GM21526 (cell line): ENCODE measurements around the gene ZCRB1.
A peak's percentile ranks its signal among the peaks of the same experiment; 100 is the strongest.
"Not testable (repeated sequence)": the region's sequence is repeated elsewhere in the genome, so short reads cannot be mapped to it uniquely, and the experiment has no call there.

Source experiments
- ATAC-seq: cut with Tn5 transposase; IDR thresholded peaks from one replicate; pipeline ENCODE4 v1.9.1; 2021; ENCODE audit warnings: moderate library complexity; ENCODE audit not compliant: unreplicated experiment, low FRiP score

ZCRB1 gene, protein sequence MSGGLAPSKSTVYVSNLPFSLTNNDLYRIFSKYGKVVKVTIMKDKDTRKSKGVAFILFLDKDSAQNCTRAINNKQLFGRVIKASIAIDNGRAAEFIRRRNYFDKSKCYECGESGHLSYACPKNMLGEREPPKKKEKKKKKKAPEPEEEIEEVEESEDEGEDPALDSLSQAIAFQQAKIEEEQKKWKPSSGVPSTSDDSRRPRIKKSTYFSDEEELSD

DNA sequence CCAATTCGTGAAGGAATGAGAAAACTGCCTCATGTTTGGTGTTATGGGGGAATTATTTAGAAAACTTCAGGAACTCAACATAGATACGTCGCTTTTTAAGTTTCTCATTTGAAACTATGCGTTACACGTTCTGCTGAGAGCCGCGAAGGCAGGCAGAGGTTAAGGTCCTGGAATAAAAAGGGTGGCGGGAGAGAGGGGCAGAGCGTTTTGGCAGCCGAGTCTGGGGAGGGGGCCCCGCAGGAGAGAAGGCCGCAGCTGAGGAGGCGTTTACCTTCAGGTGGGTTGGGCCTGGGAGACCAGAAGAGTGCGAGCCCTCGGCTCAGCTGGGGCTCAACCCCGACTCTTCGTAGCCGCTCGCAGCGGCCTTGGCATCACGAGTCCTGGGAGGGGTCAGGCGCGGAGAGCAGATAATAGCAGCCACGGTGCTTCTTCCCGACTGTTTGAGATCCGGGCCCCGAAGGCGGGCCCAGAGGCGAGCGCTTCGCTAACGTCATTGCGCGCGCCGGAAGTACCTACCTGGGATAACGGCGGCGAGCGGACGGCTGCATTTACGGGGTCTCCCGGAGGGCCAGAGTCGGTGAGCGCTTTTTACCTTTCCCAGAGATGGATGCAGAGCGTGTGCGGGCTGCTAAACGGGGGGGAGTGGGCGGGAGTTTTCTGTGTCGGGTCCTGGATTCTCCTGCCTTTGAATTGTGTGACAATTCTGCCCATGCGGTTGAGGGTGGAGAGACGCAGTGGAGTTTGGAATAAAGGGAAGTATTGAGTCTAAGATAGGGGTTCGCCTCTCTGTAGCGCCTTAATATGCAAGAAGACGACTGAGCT, at the start of gene ZCRB1, which contains the start of gene PPHLN1:
Gene ZCRB1, minus strand, starts transcription at position 442 of the 822 bp plus-strand sequence. CDS start 1,992 bp downstream, outside the sequence.
Gene PPHLN1, plus strand, starts transcription at position 515 of the 822 bp plus-strand sequence. CDS start 9,736 bp downstream, outside the sequence.
- peak; percentile 92 for ATAC-seq

DNA sequence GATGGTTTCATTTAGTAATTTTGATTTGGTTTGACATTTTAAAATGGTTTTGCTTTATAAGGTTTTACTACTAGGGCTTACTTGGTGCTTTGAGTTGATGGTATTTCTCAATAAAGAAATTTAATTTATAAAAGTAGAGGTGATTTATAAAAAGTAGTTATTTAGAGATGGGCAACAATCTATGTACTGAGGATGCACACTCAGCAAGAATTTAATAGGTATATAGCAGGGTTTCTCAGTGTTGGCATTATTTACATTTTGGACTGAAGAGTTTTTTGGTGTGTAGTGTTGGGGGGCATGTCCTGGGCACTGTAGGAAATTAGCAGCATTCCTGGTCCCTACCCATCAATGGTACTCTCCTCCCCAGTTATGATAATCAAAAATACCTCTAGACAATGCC, 47.8 kb upstream of the ZCRB1 start:
- no peak for ATAC-seq

DNA sequence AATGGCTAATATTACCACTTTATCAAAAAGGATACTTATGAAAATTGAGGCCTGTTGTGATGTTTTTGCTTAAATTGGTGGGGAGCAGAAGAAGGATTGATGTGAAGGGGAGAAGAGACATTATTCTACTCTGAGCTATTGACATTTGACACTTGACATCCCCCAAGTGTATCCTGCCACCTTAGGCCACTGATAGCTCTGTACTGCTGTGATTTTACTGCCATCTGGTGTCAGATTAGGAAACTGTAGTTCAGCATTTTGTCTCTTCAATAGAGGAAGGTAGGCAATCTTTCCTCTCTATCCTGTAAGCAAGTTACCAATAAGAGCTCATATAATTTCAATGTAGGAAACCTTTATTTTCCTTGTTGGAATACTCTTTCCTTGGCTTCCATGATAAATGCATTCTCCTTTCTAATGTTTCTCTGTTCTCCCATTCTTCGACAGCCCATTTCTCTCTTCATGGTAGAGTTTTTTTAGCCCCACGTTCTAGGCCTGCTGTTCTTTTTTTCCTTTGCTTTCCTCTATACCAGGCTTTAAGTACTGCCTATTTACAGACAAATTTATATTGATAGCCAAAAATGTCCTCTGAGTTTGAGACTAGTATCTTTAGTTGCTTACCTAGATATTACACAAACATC, 46.4 kb upstream of the ZCRB1 start:
- ATAC-seq, result peak; percentile 84

DNA sequence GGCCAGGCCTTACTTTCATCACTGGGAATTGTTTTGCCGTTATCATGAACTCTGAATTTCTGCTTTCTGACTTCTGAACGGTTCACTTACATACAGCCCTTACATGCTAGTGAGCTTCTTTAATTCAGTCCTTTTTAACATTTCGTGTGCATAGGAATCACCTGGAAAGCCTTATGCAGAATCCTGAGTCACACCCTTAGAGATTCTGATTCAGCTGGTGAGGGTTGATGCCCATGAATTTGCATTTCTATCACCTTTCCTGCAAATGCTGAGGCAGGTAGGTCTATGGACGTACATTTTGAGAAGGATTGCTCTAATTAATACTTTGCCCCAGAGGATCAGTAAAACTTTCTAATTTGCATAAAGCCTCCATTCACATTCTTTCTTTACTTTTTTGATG, 44.1 kb upstream of the ZCRB1 start:
- no peak for ATAC-seq

DNA sequence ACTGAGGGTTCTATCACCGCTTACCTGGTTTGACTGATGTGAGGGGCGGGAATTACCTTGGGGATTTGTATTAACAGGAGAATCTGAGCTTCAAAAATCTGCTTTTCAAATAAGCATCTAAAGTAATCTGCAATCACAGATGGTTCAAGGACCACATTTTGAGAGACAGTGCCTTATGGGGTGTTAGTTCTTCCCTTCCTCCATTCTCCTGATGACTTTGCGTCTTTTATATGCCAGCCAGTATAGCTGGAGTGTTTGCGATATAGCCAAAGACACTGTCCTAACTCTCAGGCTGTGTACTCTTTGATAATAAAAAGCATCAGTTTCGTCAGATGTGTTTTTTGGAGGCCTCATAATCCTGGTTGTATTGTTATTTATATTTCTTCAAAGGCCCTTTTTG, 39.6 kb upstream of the ZCRB1 start:
- no peak for ATAC-seq

DNA sequence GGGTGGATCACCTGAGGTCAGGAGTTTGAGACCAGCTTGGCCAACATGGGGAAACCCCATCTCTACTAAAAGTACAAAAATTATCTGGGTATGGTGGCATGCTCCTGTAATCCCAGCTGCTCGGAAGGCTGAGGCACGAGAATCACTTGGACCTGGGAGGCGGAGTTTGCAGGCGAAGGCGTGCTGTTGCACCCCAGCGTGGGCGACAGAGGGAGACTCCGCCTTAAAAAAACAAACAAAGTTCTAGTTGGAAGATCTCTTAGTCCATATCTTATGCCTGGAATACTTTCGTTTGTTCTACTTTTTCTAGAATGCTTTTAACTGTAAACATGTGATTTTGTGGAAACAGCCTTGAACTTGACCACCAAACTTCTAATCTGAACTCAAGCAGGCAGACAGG, 38.8 kb upstream of the ZCRB1 start:
- no peak for ATAC-seq

DNA sequence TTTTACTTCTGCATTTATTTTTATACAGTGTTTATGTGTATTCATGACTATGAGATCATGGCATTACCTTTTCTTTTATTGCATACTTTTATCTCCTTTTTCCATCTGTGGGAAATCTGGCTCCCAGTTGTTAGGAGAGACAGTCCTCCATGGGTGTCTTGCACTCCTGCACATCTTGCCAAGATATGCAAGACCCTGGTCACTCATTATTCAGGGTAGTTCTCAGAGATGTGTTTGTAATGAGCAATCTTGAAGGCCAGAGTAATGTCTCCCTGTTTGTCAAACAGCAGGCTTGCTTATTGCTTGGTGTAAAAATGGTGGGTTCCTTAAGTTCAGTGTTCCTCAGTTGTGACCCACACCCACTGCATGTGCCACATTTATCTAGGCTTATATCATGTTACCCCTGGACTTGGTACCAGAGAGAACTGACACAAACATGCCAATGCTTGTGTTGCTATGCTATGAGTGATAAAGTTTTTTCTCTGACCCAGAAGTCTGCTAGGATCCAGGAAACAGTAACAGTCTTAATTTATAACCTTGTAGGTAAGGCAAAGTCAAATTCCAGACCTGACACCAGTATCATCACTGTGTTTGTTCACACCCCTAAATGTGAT, 36.9 kb upstream of the ZCRB1 start:
- no peak for ATAC-seq

DNA sequence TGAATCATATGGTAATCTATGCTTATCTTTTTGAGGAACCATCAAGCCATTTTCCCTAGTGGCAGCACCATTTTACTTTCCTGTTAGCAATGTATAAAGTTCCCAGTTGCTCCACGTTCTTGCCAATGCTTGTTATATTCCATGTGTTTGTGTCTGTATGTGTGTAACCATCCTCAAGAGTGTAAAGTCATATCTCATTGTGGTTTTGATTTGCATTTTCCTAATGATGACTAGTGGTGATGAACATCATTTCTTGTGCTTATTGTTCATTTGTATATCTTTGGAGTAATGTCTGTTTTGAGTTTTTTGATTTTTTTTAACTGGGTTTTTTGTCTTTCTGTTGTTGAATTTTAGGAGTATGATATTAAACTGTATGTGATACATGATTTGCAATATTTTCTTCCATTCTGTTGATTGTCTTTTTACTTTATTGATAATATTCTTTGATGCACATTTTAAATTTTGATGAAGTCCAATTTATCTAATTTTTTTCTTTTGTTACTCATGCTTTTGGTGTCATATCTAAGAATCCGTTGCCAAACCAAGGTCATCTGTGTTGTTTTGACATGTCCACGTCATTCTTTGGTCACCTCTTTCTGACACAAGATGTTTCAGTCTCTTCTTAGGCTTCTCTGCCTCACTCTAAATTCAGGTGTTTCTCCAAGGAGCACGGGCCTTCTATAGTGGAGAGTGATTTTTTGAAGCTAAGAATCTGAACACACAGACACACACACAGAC, 36.2 kb upstream of the ZCRB1 start:
- ATAC-seq, result no peak

DNA sequence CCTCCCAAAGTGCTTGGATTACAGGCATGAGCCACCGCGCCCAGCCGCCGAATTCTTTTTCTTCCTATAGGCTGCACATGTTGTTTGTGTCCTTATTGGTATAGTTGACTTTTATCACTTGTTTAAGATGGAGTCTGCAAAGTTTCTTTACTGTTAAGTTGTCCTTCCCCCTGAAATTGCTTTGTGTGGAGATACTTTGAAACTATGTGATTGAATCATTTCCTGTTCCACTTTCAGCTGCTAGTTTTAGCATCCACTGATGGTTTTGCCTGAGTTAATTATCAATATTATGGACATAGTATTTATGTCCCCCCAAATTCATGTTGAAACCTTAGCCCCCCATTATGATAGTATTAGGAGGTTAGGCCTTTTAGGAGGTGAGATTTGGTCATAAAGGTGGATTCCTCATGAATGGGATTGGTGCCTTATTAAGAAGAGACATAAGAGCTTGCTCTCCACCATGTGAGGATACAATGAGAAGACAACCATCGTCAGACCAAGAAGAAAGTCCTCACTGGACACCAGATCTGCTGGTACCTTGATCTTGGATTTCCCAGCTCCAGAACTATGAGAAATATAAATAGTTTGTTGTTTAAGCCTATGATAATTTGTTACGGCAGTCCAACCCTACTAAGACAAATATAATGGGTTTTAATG, 35.0 kb upstream of the ZCRB1 start:
- ATAC-seq, result no peak

DNA sequence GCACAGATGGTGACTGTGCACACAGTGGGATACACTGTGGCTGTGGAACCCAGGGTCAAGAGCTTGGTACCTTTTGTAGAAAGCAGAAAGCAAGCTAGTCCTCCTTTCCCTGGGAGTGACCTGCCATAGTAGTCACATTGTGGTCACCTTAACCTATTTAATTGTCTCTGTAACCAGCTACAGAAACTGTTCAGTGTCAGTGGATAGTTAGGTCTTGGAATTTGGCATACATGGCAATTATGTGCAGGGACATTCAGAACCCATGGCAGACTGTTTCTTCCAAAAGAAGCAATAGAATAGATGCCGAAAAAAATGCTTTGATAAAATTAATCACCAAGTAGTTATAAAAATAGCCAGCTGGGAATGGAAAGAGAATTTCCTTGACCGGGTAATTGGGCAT, 30.4 kb upstream of the ZCRB1 start:
- no peak for ATAC-seq

DNA sequence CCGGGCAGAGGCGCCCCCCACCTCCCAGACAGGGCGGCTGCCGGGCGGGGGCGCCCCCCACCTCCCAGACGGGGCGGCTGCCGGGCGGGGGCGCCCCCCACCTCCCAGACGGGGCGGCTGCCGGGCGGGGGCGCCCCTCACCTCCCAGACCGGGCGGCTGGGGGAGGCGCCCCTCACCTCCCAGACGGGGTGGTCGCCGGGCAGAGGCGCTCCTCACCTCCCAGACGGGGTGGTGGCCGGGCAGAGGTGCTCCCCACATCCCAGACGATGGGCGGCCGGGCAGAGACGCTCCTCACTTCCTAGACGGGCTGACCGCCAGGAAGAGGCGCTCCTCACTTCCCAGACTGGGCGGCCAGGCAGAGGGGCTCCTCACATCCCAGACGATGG, 24.1 kb upstream of the ZCRB1 start:
- not testable (repeated sequence) for ATAC-seq

DNA sequence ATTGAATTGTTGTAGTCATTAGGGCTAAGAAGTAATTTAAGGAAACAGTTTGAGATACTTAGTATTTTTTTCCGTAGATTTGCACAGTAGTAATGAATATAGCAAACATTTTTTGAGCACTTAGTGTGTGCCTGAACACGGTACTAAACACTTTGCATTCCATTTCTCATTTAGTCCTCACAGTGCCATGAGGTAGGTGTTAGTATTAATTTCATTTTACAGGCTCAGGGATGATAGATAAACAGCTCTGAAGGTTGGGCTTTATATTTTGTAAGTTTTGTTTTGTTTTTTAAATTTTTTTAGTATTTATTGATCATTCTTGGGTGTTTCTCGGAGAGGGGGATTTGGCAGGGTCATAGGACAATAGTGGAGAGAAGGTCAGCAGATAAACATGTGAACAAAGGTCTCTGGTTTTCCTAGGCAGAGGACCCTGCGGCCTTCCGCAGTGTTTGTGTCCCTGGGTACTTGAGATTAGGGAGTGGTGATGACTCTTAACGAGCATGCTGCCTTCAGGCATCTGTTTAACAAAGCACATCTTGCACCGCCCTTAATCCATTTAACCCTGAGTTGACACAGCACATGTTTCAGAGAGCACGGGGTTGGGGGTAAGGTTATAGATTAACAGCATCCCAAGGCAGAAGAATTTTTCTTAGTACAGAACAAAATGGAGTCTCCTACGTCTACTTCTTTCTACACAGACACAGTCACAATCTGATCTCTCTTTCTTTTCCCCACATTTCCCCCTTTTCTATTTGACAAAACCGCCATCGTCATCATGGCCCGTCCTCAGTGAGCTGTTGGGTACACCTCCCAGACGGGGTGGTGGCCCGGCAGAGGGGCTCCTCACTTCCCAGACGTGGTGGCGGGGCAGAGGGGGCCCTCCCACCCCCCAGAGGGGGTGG, 23.5 kb upstream of the ZCRB1 start:
- not testable (repeated sequence) for ATAC-seq

DNA sequence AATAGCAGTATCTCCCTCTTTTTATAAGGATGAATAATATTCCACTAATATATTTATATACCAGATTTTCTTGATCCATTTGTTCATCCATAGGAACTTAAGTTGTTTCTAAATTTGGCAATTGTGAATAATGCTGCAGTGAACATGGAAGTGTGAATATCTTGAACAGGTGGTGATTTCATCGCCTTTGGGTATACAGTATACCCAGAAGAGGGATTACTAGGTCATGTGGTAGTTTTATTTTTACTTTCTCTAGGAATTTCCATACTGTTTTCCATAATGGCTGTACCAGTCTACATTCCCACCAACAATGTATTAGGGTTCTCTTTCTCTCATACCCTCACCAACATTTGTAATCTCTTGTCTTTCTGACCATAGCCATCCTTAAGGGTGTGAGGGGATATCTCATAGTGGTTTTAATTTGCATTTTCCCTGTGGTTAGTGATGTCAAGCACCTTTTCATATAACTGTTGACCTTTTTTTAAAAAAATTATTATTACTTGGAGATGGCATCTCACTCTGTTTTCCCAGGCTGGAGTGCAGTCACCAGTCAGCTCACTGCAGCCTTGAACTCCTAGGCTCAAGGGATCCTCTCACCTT, 20.6 kb upstream of the ZCRB1 start:
- ATAC-seq, result no peak

DNA sequence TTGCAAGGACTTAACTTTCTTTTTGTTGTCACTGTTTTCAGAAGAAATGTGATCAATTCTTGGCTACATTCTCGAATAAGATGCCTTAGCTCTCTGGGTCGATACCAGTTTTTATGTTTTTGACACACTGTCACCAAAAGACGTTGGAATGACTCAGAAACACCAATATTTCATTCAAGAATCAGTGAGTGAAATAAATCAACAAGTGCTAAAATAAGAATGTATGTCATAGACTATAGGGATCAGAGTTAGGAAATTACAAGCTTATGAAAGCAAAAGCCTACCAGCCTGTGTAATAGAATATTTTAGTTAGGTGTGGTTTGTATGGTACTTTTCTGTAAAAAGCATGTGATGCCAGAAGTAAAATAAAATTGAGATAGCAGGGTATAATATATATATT, 17.8 kb upstream of the ZCRB1 start:
- ATAC-seq, result no peak

DNA sequence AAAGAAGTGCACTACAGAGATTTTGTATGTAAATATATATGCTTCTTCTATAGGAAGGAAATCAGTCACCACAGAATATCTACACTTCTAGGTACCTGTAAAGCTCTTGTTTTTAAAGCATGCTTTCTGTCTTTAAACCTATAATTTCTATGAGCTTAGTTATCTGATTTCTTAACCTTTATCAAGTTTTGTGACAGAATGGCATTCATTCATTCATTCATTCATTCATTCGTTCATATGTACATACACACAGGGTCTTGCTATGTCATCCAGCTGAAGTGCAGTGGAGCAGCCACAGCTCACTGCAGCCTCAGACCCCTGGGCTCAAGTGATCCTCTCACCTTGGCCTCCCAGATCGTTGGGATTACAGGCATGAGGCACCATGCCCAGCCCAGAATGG, 16.1 kb upstream of the ZCRB1 start:
- no peak for ATAC-seq

DNA sequence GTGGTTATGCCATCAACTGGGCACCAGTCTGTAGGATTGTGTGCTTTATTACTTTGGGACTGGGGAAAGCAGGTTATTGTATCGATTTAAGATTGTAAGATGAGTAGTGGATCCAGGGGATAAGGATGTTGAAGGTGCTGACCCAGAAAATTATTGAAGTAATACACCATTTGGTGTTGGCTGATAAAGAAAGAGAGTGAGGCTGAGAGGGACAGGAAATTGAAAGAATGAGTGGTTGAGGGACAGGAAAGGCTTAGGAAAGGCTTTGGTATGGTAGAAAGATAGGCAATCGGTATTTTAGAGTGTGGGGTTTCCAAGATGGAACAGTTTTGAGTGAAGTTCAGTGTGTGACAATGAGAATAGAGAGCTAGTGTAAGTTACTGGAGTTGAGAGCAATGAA, 12.4 kb upstream of the ZCRB1 start:
- no peak for ATAC-seq

DNA sequence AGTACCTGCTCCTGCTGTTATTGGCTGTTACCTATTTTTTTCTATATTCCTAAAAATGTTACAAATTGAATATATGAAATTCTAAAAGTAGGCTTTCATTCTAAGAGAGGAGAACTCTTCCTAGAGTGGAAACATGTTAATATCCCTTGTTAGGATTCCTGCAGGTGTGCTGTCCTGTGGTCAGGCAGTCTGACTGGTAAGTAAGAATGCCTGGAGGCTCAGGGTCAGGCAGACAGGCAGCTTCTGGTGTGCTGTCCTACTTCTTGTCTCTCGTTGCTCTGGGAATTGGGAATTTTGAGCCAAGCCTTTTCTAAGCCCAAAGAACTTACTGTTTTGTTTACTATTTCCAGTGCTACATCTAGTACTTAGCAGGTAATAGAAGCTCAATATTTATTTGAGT, 10.4 kb upstream of the ZCRB1 start:
- ATAC-seq, result no peak
